Measurements from ENCODE around the gene PCNX2.

PCNX2 gene

GRCh38 chr1:233045588-233045987 lies 249.9 kb downstream of the PCNX2 start:
- ChIA-PET CTCF (interaction anchor here (1.0 kb wide), 1 partner anchor 28 kb away, joined by 3 read pairs; no protein-coding TSS in a partner anchor), POLR2A (no interaction called here)
- TF ChIP-seq CTCF (IDR thresholded peaks at IDR 0.05; ENCODE audit: insufficient read depth, low read length, missing control alignments): no peak
- no peak for DNase-seq (ENCODE audit: low read depth, low spot score)
- no peak overlapping the region for H3K4me3 ChIP-seq (ENCODE audit: low read depth, low read length)

- no peak for DNase-seq (ENCODE audit: low read depth, low spot score)
- ChIA-PET POLR2A (no interaction called here), CTCF (no interaction called here)
- no peak overlapping the region for H3K4me3 ChIP-seq (ENCODE audit: low read depth, low read length)
- no peak for TF ChIP-seq CTCF (IDR thresholded peaks at IDR 0.05; ENCODE audit: insufficient read depth, low read length, missing control alignments)
Observed at GRCh38 chr1:233042834-233043233, 252.7 kb downstream of the PCNX2 start.

GRCh38 chr1:233040494-233040893 lies 255.0 kb downstream of the PCNX2 start:
- ChIA-PET CTCF (no interaction called here), POLR2A (no interaction called here)
- no peak for DNase-seq (ENCODE audit: low read depth, low spot score)
- H3K4me3 ChIP-seq (ENCODE audit: low read depth, low read length): no peak overlapping the region
- no peak for TF ChIP-seq CTCF (IDR thresholded peaks at IDR 0.05; ENCODE audit: insufficient read depth, low read length, missing control alignments)

- no peak overlapping the region for H3K4me3 ChIP-seq (ENCODE audit: low read depth, low read length)
- TF ChIP-seq CTCF (IDR thresholded peaks at IDR 0.05; ENCODE audit: insufficient read depth, low read length, missing control alignments): no peak
- ChIA-PET CTCF (no interaction called here), POLR2A (no interaction called here)
- DNase-seq (ENCODE audit: low read depth, low spot score): no peak
Observed at GRCh38 chr1:233038581-233038980, 256.9 kb downstream of the PCNX2 start.

- CTCF ChIA-PET: no interaction called here
- no peak for TF ChIP-seq CTCF (IDR thresholded peaks at IDR 0.05; ENCODE audit: insufficient read depth, low read length, missing control alignments)
- no peak for DNase-seq (ENCODE audit: low read depth, low spot score)
- no peak overlapping the region for H3K4me3 ChIP-seq (ENCODE audit: low read depth, low read length)
- POLR2A ChIA-PET: no interaction called here
Observed at GRCh38 chr1:233037843-233038242, 257.7 kb downstream of the PCNX2 start.

GRCh38 chr1:233034836-233035235 lies 260.7 kb downstream of the PCNX2 start:
- H3K4me3 ChIP-seq (ENCODE audit: low read depth, low read length): no peak overlapping the region
- ChIA-PET CTCF (interaction anchor here (1.4 to 1.5 kb wide), 2 partner anchors 9 to 10 kb away, joined by 5 to 6 read pairs; no protein-coding TSS in a partner anchor), POLR2A (no interaction called here)
- TF ChIP-seq CTCF (IDR thresholded peaks at IDR 0.05; ENCODE audit: insufficient read depth, low read length, missing control alignments): no peak
- no peak for DNase-seq (ENCODE audit: low read depth, low spot score)

All from AG04449 (cell line).